ENCODE measurements around the gene MSI2. TPM values are rescaled to one million over a fixed set of nuclear protein-coding genes. Genes with fewer than 3 reads are reported as not detected.

The MSI2 gene
- total RNA-seq, 1 donor from 2014 or later = 8.3 TPM

DNA sequence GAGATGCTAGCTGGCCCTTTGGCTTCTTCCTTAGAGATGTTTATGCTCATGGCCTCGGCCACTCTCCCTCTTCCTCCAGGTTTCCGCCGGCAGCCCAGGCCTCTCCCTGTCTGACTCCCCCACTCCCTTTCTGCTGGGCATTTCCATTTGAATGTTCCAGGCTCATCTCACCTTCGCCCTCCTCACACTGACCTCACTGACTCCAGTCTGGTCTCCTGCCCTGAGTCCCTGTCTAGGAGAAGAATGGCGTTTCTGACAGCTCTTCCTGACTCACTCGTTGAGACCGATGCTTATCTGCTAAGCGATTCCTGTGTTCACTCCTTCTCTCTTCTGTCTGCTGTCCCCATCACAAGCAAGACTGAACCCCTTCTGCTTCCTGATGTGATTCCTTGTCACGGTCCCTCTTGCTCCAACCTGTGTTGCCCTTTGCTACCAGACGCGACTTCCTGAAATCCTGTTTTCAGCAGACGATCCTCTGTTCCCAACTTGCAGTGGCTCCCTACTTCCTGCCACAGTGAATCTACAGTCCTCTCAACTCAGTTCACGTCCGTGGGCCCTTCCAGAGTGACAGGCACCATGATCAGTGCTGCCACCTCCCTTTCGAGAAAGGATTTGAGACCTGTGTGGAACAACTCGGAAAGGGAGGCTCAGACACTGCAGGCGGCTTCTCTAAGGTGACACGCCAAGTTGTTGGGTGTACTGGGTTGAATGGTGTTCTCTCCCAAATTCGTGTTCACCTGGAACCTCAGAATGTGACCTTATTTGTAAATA is 176.4 kb downstream of the MSI2 start:
- DNase-seq (ENCODE audit: low read depth in 2 of 2) = peak in 1 of 2 donors; percentile 43

DNA sequence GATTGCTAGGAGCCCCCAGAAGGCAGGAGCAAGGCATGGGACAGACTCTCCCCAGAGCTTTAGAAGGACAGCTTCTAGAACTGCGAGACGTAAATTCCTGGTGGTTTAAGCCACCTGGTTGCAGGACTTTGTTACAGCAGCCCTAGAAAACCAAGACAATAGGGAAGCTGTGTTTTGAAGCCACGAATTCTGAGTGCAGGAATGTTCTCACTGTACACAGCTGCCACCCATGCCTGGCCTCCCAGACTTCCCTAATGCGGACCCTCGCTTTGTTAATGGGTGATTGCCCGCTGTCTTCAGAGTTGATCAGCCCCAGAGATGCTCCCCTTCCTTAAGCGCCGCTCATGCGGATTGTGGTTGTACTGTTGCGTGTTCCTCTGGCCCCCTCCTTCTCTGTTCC is 177.1 kb downstream of the MSI2 start:
- DNase-seq (ENCODE audit: low read depth in 2 of 2) = no peak

DNA sequence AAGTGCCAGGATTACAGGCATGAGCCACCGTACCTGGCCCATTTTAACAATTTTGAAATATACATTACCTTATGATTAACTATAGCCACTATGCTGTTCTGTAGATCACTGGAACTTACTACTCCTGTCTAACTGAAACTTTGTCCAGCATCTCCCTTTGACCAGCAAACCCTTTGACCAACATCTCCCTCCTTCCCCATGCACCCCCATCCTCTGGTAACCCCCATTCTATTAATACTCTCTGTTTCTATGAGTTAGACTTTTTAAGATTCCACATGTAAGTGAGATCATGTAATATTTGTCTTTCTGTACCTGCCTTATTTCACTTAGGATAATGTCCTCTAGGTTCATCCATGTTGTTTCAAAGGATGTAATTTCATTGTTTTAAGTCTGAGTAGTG is 178.0 kb downstream of the MSI2 start:
- DNase-seq (ENCODE audit: low read depth in 2 of 2) = no peak

DNA sequence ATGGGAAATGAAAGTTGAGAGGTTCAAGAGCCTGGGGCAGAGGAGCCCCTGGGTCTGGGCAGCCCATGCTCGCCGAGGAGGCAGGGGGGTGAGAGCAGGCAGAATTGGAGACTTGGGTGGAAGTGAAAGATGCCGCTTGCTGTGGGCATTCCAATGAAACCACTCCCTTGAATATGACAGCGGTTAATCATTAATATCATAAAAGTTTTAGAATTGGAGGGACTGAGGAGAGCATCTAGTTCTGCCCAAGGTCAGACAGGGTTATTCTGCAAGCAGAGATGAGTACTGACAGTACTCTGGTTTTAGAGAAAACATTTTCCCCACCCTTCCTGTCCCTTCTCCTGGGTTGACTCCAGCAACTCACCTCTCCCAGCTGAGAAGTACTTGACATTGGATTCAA is 180.2 kb downstream of the MSI2 start:
- no peak for DNase-seq (ENCODE audit: low read depth in 2 of 2)

DNA sequence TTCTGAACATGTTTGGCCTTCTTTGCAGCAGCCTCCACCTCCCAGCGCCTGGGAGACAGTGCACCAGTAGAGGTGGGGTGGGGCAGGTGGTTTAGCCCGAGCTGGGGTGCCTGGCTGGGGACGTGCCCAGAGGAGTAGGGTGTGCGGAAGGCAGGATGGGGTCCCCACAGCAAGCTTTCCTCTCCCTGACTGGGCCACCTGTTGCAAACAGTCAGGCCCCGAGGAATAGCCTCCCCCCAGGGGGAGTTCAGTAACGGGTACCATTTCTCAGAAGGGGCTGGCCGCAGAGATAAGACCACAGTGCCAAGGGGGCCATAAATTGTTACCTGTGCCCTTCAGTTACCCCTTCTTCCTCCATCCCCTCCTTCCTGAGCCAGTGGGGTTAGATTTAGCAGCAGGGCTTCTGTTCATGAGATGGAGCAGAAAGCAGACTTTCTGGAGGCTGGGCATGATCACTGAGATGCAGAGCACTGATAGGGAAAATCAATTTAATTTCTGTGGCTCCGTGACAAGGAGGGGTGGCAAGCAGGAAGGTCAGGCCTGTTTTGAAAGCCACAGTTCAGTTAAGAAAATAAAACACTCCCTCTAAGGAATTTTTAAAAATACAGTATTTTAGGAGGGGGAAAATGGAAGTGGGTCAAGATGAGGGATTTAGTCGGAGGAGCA is 181.9 kb downstream of the MSI2 start:
- no peak for DNase-seq (ENCODE audit: low read depth in 2 of 2)

DNA sequence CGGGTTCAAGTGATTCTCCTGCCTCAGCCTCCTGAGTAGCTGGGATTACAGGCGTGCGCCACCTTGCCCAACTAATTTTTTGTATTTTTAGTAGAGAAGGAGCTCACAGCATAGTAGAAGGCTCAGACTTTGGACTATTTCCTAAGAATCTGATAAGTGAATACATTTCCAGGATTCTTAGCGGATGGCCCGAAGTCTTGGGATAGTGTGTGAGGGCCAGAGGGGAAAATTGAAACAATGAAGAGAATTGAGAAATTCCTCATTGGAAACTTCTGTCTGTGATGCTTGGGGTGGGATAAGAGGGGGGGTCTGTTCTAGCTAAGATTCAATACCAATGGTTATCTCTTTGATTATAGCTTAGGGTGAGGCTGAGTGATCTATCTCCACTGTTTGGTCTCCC is 183.3 kb downstream of the MSI2 start:
- DNase-seq (ENCODE audit: low read depth in 2 of 2) = no peak

DNA sequence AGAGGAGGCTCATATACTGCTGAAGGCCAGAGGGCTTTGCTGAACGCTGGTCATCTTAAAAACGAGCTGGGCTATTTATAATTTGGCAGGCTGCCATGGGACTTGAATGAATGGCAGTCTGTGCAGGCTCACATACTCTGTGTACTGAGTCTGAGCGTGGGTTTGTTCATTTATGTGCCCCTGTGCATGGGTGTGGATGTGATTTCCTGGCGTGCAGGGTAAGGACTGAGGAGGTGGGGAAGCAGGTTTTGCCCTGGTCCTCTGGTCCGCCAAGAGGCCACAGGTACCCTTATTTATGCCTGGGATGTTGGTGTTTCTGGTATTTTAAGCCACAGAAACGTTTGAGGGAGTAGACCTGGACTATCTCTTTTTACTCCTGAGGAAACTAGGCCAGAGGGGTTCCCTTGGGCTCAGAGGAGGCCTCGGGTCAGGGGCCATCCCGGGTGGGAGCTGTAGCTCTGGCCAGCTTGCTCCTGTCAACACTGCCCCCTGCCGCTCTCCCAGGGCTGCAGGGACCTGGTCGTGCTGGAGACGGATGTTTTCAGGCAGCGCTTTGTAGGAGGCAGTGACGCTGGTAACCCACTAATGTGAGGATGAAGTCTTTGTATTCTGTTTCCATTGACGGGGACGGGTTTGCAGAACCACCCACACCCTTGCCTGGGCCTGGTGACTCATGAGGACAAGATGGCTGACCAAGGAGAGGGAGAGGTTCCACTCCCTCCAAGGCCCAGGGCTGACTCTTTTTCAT is 184.4 kb downstream of the MSI2 start:
- DNase-seq (ENCODE audit: low read depth in 2 of 2) = peak; percentile 77 to 80

DNA sequence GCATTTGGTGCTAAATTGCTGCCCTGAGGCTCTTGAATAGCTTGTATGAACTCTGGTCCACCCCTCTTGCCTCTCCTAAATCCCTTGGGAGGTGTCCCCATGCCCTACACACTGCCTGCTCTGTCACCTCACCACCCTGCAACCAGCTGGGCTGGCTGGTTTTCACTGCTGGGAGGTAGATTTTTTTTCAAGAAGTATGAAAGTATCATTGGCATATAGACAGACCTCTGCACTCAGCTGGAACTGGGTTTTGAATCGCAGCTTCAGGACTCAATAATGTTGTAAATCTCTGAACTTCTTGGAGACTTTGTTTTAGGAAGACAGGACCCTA is 184.9 kb downstream of the MSI2 start:
- DNase-seq (ENCODE audit: low read depth in 2 of 2) = no peak

DNA sequence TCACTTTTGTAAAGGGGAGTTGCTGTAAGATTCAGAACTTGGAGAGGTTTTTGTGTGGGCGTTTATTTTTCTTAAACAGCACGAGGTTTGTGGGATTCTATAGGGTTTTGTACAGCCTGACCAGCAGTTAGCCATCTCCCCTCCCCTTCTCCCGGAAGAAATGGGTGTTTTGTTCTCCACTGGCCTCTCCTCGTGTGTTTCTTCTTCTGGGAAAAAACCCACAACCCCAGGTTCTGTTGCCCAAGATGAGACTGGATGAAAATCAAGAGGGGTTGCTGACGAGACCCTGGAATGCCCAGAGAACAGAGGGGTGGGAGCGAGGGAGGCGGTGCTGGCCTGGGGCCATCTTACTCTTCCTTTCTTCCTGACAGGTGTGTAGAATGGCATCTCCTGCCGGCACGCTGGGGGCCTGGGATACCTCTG is 186.1 kb downstream of the MSI2 start:
- DNase-seq (ENCODE audit: low read depth in 2 of 2) = no peak

DNA sequence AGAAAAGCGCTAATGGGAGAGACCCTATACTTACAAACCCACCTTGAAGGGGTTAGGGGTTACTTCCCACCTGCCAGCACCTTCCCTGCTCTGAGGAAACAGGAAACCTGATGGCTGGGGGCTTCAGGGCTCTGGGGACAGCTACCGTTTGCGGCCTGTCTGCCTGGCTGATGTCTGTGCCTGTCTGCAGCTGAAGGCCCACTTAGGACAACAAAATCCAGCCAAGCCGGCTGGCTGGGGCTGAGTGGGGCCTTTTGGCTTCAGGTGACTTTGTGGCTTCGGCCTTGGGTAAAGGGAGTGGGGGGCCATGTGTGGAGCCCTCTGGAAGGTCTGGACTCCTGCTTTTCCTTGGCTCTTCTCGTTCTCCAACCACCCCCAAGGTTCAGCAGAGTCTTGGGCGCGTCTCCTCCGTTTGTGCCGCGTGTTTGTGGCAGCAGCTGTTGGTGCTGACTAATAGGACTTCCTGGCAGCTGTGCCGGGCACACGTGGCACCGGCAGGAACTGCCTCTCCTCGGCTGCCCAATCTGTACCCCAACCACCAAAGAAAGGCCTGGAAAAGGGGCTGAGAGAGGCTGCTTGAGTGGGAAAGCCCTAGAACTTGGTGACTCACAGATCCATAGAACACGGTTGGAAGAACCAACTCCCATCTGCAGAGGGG is 186.7 kb downstream of the MSI2 start:
- DNase-seq (ENCODE audit: low read depth in 2 of 2) = peak; percentile 38 to 74

DNA sequence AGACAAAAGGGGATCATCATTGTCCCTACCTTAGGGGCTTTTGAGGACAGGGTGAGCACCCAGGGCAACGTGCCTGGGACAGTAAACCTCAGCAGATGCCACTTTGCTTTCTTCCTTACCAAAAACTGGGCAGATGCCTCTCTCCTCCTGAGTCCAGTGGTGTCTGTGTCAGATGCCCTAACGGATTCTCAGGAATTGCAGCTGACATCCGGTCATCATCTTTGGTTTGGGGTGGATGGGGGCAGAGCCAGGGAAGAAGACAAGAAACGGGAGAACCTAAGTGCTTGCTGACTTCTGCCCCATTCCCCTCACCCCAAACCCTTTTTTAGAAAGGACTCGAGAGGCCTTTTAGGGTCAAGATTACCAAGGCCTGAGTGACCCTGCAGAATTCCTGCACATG is 187.5 kb downstream of the MSI2 start:
- DNase-seq (ENCODE audit: low read depth in 2 of 2) = no peak

DNA sequence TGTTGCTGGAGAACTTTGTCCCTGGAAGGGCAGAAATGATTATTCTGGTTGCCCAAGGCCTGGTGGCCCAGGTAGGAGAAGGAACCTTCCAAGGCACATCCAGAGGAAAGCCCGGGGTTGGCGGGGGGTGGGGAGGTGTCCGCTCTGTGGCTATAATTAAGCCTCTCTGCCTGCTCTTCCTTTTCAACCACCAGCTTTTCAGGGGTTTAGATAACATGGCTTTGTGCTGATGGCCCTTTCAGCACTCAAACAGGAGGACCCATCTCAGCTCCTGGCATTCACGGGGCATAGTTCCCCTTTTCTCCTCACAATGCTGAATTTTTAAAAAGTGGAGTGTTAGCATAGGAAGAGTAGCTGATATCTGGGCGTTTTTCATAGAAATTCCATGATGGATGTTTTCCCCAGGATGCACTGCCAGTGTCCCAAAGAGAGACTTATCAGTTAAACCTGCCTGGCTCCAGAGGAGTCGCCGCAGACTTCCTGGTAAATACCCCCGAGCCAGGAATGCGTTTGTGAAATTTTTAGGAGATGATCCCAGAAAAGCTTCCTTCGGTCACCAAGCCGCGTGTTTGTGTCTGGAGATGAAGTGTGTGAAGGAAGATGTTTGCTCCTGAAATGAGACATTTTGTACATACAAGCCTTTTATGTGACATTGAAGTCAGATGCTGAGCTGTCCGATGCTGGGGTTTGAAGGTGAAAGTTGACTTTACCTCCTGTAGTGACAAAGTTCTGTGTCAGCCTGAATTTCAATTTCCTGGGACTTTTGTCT is 188.5 kb downstream of the MSI2 start:
- DNase-seq (ENCODE audit: low read depth in 2 of 2) = no peak

DNA sequence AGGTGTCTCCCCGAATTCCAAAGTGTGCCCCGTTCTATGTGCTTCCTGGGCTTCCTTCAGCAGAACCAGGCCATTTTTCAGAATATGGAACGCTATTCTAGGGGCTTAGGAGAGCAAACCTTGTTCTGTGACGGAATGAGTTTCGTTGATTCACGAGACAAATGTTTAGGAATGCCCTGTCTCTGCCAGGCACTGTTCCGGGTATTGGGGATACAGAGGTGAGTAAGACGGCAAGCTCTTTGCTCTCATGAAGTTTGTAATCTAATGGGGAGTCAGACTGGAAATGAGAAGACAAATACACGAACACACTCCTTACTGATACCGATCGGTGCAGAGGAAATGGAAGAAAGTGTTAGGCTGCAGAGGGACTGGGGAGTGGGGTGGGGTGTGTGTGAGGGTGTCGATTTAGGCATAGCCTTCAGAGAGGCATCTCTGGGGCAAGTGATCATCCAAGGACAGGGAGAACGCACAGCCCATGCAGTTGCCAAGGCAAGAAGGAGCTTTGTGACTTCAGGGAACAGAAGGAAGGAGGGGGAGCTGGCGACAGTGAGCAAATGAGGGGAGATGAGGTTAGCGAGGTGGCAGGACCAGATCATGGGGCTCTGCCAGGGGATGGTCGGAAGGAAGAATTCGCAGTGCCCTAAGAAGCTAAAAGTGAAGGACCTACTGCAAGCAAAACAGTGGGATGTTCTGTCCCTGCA is 189.6 kb downstream of the MSI2 start:
- DNase-seq (ENCODE audit: low read depth in 2 of 2) = no peak

DNA sequence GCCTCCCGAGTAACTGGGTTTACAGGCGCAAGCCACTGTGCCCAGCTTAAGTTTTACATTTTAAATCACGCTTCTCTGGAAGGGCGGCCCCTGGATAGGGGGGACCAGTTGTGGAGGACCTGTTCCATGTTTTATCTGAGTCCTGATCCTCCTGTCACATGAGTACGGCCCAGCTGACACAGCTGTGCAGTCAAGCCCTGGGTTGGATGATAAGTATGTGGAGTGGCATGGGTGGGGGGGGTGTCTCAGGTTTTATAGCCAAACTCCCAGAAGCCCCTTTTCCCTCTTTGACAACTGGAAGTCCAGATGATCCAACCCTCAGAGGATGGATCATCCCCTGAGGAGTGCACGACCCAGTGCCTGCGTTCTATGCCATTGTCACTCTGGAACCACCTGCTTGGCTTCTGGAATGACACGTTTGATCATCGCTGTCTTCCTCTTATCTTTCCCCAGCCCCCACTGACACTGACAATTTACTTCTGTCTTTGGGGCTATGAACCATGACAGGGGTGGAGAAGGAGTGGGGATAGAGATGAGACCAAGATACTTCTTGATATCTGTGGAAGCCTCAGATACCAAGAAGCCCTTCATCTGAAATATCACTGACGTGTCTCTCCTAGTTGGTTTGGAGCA is 191.2 kb downstream of the MSI2 start:
- DNase-seq (ENCODE audit: low read depth in 2 of 2) = no peak

DNA sequence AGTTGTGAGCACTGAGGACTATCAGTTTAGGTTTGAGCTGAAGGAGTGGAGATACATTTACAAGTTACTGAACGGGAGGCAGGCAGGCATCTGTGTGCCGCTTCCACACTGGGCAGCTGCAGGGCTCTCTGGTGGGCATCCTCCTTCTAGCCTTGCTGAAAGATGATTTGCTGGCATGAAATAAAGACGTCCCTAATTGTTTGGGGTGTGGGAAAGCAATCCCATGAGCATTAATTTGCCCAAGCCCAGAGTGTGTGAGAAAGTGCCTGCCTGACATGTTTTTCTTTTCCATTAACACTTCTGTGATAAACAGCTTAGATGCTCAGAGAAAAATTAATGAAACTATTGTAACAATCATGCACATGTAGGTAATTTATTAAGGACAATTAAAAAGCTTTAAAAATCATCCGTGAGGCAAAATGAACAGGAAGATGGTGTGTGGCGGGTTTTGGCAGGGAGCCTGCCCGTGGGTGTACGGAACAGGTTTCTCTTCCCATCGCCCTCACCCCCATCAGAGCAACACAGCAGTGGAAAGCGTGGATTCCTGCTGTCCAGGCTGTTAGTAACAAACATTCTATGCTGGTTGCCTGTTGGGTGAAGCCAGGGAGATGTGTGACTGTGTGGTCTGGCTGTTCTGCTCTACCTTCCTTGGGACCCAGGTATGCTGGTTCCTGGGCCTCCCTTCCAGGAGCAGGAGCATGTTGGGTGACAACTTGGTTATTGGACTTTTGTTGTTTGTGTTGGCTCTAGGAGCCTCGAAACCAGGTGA is 191.9 kb downstream of the MSI2 start:
- DNase-seq (ENCODE audit: low read depth in 2 of 2) = peak in 1 of 2 donors; percentile 44

DNA sequence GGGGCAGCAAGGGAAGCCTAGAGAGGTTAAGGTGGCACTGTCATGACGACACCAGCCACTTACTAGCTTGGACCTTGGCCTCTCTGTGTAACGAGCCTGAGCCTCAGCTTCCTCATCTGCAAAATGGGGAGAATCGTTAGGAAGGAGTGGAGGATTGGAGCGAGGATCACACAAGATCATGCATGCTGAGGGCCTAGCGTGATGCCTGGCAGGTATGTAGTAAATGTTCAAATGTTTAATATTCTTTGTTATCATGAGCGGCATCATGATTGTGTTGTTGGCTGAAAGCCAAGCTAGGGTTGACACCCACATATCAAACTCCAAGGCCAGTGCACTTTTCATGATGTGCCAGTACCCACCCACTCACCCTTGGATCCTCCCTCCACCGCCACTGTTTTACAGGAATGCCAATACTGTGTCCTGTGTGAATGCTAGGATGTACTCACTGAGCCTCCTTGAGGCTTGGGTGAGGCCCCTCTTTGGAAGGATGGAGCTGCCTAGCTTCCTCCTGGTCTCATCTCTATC is 192.5 kb downstream of the MSI2 start:
- no peak for DNase-seq (ENCODE audit: low read depth in 2 of 2)

DNA sequence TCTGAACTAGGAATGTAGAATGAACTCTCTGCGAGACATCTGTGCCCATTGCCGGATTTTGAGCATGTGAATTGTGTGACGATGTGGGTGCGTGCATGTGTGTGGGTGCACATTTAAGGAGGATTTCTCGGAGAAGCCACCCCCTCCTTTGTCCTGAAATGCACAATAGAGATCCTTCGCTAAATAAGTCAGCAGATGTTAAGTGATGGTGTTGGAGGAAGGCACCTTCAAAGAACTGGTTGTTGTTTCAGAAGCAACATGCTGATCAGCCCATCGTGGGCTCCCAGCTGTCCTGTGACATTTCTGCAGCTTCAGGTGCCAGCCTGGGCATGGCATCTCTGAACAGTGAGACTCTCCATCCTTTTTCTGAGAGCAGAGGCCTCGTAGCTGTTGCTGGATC is 194.9 kb downstream of the MSI2 start:
- no peak for DNase-seq (ENCODE audit: low read depth in 2 of 2)

DNA sequence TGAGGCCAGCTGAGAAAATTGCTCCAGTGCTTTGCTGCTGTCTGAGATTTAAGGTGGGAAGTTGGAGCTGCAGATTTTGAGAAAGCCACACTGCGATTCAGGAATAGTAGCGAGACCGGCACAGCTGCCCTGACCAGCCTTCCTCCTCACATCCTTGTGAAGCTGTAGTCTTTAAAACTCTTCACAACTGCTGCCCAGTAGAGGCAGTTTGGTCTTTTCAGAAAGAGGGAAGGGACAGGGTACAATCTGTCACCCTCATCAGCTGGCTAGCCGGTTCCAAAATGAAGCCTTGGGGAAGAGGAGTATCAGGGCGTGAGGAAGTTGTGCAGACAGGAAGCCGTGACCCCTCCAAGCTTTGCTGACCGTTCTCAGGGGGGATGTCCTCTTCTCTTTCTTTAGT is 195.3 kb downstream of the MSI2 start:
- no peak for DNase-seq (ENCODE audit: low read depth in 2 of 2)

DNA sequence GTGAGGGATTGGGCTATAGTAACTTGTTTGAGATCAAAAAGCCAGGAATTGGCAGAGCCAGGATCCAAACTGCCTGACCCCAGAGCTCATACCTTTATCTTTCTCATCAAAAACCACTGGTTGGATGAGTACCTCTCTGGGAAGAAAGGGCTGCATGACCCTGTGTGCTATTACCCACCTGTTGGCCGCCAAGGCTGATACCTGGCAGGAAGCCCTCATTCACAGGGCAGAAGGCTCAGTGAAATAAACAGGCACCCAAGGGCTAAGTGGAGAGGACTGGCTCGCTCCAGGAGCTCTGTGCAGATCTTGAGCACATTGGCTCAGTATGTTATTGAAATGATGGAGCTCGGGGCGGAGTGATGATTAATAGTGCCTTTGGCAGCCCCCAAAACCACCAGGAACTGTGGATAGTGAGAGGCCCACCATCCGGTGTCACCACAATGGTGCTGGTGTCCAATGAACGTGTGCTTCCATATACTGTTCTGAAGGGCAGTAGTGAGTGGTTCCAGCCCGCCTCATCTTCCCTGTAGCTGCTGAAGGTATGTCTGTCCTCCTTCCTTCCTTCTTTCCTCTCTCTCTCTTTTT is 197.6 kb downstream of the MSI2 start:
- DNase-seq (ENCODE audit: low read depth in 2 of 2) = no peak
